Trophoblast cell (in vitro differentiated cells and primary cell): Measurements from ENCODE around the gene TMPRSS6.

Source experiments
- DNase-seq, 2 donors: peaks; one replicate each; pipeline ENCODE4 v3.0.0-alpha.2; 2016
- H2AFZ ChIP-seq: 2 replicates; pipeline ENCODE4 v1.6.1; 2013; ENCODE audit warnings: low read length, moderate library complexity, mild to moderate bottlenecking; ENCODE audit not compliant: insufficient read depth, poor library complexity
- H2AK5ac ChIP-seq: 2 replicates; pipeline ENCODE4 v1.6.1; 2013; ENCODE audit warnings: mild to moderate bottlenecking, low read length
- H2BK120ac ChIP-seq: 2 replicates; pipeline ENCODE4 v1.6.1; 2013; ENCODE audit warnings: low read length, mild to moderate bottlenecking, moderate library complexity; ENCODE audit not compliant: insufficient read depth, poor library complexity
- H2BK12ac ChIP-seq: 2 replicates; pipeline ENCODE4 v1.6.1; 2013; ENCODE audit warnings: mild to moderate bottlenecking, low read length, moderate library complexity
- H2BK5ac ChIP-seq: 2 replicates; pipeline ENCODE4 v1.6.1; 2013; ENCODE audit warnings: low read length, low read depth, moderate library complexity, mild to moderate bottlenecking; ENCODE audit not compliant: poor library complexity
- H3K14ac ChIP-seq: 2 replicates; pipeline ENCODE4 v1.6.1; 2013; ENCODE audit warnings: mild to moderate bottlenecking, low read length
- H3K18ac ChIP-seq: 2 replicates; pipeline ENCODE4 v1.6.1; 2013; ENCODE audit warnings: mild to moderate bottlenecking, low read length
- H3K23ac ChIP-seq: 2 replicates; pipeline ENCODE4 v1.6.1; 2013; ENCODE audit warnings: low read length
- H3K27ac ChIP-seq: 2 replicates; pipeline ENCODE4 v1.5.1; 2013; ENCODE audit warnings: low read depth, mild to moderate bottlenecking, inconsistent platforms, low read length, moderate library complexity
- H3K27me3 ChIP-seq: 2 replicates; pipeline ENCODE4 v1.6.1; 2013; ENCODE audit warnings: inconsistent platforms, mild to moderate bottlenecking, low read length, moderate library complexity; ENCODE audit not compliant: insufficient read depth
- H3K36me3 ChIP-seq, 2 experiments: 1 replicate in 1 of 2; 2 replicates in 1 of 2; pipeline ENCODE4 v1.6.1; 2013; ENCODE audit warnings: low read length in 2 of 2, mild to moderate bottlenecking in 2 of 2, moderate library complexity in 1 of 2; ENCODE audit not compliant: insufficient read depth in 2 of 2, control insufficient read depth in 1 of 2
- H3K4ac ChIP-seq: 2 replicates; pipeline ENCODE4 v1.6.1; 2013; ENCODE audit warnings: low read depth, mild to moderate bottlenecking, low read length, moderate library complexity
- H3K4me1 ChIP-seq, 2 experiments: 1 replicate in 1 of 2; 2 replicates in 1 of 2; pipeline ENCODE4 v1.6.1; 2013; ENCODE audit warnings: low read length in 2 of 2, mild to moderate bottlenecking in 2 of 2, moderate library complexity in 1 of 2; ENCODE audit not compliant: insufficient read depth in 2 of 2, control insufficient read depth in 1 of 2
- H3K4me2 ChIP-seq: 2 replicates; pipeline ENCODE4 v1.6.1; 2013; ENCODE audit warnings: inconsistent platforms, mild to moderate bottlenecking, low read length, moderate library complexity
- H3K4me3 ChIP-seq: 2 replicates; pipeline ENCODE4 v1.5.1; 2013; ENCODE audit warnings: mild to moderate bottlenecking, low read depth, low read length, inconsistent platforms
- H3K79me1 ChIP-seq: one replicate; pipeline ENCODE4 v1.6.1; 2013; ENCODE audit warnings: low read length
- H3K79me2 ChIP-seq: 2 replicates; pipeline ENCODE4 v1.6.1; 2013; ENCODE audit warnings: low read length, mild to moderate bottlenecking; ENCODE audit not compliant: control insufficient read depth, insufficient read depth, poor library complexity
- H3K9ac ChIP-seq: 2 replicates; pipeline ENCODE4 v1.6.1; 2013; ENCODE audit warnings: mild to moderate bottlenecking, low read length
- H3K9me3 ChIP-seq: 2 replicates; pipeline ENCODE4 v1.6.1; 2013; ENCODE audit warnings: low read depth, mild to moderate bottlenecking, control low read depth, inconsistent platforms, low read length; ENCODE audit not compliant: insufficient read depth
- H4K12ac ChIP-seq: 2 replicates; pipeline ENCODE4 v1.6.1; 2013; ENCODE audit warnings: low read depth, mild to moderate bottlenecking, low read length, moderate library complexity
- H4K8ac ChIP-seq: 2 replicates; pipeline ENCODE4 v1.6.1; 2013; ENCODE audit warnings: low read depth, mild to moderate bottlenecking, low read length, moderate library complexity
- H4K91ac ChIP-seq: one replicate; pipeline ENCODE4 v1.6.1; 2013; ENCODE audit warnings: low read depth, mild to moderate bottlenecking, low read length, moderate library complexity
- WGBS: extraction: QIAGEN DNeasy Blood & Tissue Kit; methylation state at CpG from one replicate; pipeline ENCODE4 v1.1.7; 2013; ENCODE audit warnings: missing lambda C conversion rate; ENCODE audit not compliant: insufficient read length, insufficient coverage; ENCODE audit errors: extremely low coverage; 5-methylcytosine and 5-hydroxymethylcytosine counted together

TMPRSS6 gene

DNA sequence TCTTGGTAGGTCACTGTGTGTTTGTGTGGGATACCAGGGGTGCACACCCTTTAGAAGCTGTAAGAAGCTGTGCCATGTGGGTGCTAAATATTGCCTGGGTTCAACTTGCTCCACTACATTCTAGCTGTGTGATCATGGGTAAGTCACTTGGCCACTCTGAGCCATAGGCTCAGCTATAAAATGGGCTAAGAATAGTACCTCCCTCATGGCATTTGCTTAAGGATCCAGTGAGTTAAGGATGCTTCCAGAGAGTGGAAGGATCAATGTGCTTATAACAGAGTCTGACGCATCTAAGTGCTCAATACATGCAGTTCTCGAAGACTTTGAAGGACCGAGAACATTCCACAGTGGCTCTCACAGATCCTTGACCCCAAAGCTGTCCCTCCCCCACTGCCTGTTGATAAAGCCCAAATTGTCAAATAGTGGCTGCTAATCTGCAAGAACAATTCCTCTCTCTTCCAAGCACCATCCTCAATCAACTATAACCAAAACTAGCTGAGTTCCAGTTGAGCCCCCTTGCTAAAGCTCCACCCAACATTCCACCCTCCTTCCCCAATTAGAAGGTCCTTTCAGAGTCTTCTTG lies 13.2 kb upstream of the TMPRSS6 start:
- no peak overlapping the region for H2BK120ac ChIP-seq
- H3K18ac ChIP-seq, result no peak overlapping the region
- H3K4me2 ChIP-seq, result no peak overlapping the region
- peaks cover 6 to 8% of the 10 kb centered on the region in 2 experiments for H3K4me1 ChIP-seq
- no peak overlapping the region for H2BK12ac ChIP-seq
- no peak overlapping the region for H4K12ac ChIP-seq
- H3K23ac ChIP-seq, result no peak overlapping the region
- H4K91ac ChIP-seq, result no peak overlapping the region
- H3K14ac ChIP-seq, result no peak overlapping the region
- H2BK5ac ChIP-seq, result no peak overlapping the region
- H3K27ac ChIP-seq, result no peak overlapping the region
- H3K4me3 ChIP-seq, result no peak overlapping the region
- H3K36me3 ChIP-seq, result no peaks in the 10 kb centered on the region
- no peak overlapping the region for H4K8ac ChIP-seq
- no peak overlapping the region for H2AFZ ChIP-seq
- H3K79me1 ChIP-seq, result no peaks in the 10 kb centered on the region
- H3K27me3 ChIP-seq, result no peaks in the 10 kb centered on the region
- no peak overlapping the region for H3K9ac ChIP-seq
- no peaks in the 10 kb centered on the region for H3K9me3 ChIP-seq
- no peak overlapping the region for H3K4ac ChIP-seq
- no CpG with 5 or more reads among the region's 3 CpGs for WGBS
- no peak overlapping the region for H2AK5ac ChIP-seq
- DNase-seq, result no peak
- H3K79me2 ChIP-seq, result no peaks in the 10 kb centered on the region

DNA sequence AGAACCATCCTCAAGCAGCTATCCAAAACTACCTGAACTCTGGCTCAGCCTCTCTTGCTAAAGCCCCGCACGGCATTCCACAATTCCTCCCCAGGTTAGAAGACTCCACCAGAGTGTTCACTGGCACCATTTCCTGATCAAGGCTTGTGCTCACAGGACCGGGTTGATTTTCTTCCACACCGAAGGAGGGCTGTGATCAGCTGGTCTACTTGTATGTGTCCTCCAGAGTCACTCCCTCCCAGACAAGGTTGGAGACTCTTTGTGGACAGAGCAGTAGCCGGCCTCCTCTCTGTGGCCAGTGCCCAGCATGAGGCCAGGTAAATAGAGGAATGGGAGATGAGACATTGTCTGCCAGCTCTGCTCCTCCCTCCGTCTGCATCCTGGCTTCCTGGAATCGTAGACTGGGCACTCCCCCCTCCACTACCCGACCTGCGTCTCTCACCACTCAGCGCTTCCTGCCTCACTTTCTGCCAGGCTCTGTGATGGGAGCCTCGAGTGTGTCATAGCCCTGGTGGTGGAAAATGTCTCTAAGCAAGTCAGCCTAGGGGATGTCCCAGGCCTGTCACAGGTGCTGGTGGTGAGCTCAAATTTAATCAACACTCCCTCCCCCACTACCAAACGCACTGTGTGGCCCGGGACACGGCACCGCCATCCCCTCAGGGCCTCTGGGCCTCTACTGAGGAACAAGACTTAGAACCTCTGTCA lies 12.5 kb upstream of the TMPRSS6 start:
- H2AFZ ChIP-seq, result no peak overlapping the region
- peak overlapping the region; percentile 13 for H4K8ac ChIP-seq
- no peaks in the 10 kb centered on the region for H3K79me2 ChIP-seq
- peak overlapping the region; percentile 23 for H2BK12ac ChIP-seq
- no peak overlapping the region for H3K4me3 ChIP-seq
- no peaks in the 10 kb centered on the region for H3K79me1 ChIP-seq
- DNase-seq, result peak; percentile 84 to 92
- H3K4me2 ChIP-seq, result no peak overlapping the region
- WGBS, result no CpG with 5 or more reads among the region's 15 CpGs
- no peak overlapping the region for H3K27ac ChIP-seq
- H3K4me1 ChIP-seq, result peaks cover 6 to 8% of the 10 kb centered on the region in 2 experiments
- H3K9ac ChIP-seq, result no peak overlapping the region
- peak overlapping the region; percentile 67 for H4K12ac ChIP-seq
- H2BK120ac ChIP-seq, result no peak overlapping the region
- peak overlapping the region; percentile 34 for H3K14ac ChIP-seq
- no peak overlapping the region for H2BK5ac ChIP-seq
- no peaks in the 10 kb centered on the region for H3K9me3 ChIP-seq
- peak overlapping the region; percentile 21 for H4K91ac ChIP-seq
- H3K36me3 ChIP-seq, result no peaks in the 10 kb centered on the region
- peak overlapping the region; percentile 59 for H2AK5ac ChIP-seq
- no peak overlapping the region for H3K23ac ChIP-seq
- H3K27me3 ChIP-seq, result no peaks in the 10 kb centered on the region
- H3K4ac ChIP-seq, result no peak overlapping the region
- no peak overlapping the region for H3K18ac ChIP-seq

DNA sequence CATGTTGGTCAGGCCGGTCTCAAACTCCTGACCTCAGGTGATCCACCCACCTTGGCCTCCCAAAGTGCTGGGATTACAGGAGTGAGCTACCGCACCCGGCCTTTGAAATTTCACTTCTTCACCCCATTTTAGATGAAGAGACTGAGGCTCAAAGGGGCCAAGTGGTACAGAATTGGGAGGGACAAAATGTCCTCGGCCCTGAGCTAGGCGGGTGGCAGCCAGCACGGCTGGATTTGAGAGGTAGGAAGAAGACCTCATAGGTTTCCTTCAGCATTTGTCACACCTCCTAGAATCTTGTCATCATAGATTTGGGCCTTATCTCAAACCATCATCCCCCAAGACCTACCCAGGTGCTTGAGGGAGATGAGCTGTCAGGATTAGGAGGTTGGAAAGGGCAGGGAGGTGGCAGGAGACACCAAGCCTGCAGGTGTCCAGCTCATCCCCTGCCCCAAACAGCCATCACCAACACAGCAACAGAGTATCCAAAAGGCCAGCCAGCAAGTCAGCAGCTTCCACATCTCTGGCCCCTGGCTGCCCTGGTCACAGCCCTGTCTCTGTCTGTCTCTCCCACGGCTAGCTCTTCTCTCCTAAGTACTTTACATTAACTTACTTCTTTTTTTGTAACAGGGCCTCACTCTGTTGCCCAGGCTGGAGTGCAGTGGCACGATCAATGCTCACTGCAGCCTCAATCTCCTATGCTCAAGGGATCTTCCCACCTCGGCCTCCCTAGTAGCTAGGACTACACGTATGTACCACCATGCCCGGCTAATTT lies 11.2 kb upstream of the TMPRSS6 start:
- no peaks in the 10 kb centered on the region for H3K27me3 ChIP-seq
- whole genome bisulfite sequencing, result no CpG with 5 or more reads among the region's 11 CpGs

DNA sequence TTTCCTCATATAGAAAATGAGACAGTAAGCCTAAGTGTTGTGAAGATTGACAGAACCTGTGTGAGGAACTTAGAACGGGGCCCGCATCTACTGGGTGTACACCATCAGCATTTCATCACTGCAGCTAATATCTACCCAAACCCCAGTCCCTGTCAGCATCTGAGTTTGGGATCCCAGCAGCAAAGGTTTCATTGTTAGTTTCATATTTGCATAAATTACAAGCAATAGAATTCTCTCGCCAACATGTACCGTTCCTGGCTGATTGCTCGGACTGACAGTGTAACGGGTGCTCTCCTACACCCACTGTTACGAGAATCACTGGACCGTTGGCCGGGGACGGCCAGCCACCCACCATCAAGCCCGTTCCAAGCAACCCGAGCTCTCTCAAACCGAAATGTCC lies 10.4 kb upstream of the TMPRSS6 start:
- Histone ChIP-seq H3K27ac (no peak overlapping the region), H2AFZ (no peak overlapping the region)
- WGBS, result no CpG with 5 or more reads among the region's 13 CpGs

More for the DNA sequence above, 11.2 kb upstream of the TMPRSS6 start:
- no peak overlapping the region for H2BK5ac ChIP-seq
- peaks cover 6 to 8% of the 10 kb centered on the region in 2 experiments for H3K4me1 ChIP-seq
- H2AK5ac ChIP-seq, result no peak overlapping the region
- no peak overlapping the region for H3K14ac ChIP-seq
- H3K36me3 ChIP-seq, result no peaks in the 10 kb centered on the region
- no peak overlapping the region for H3K4ac ChIP-seq
- H3K79me2 ChIP-seq, result no peaks in the 10 kb centered on the region
- H3K9ac ChIP-seq, result no peak overlapping the region
- H2BK120ac ChIP-seq, result no peak overlapping the region
- H2AFZ ChIP-seq, result no peak overlapping the region
- no peak overlapping the region for H4K91ac ChIP-seq
- H3K27ac ChIP-seq, result no peak overlapping the region
- H3K23ac ChIP-seq, result no peak overlapping the region
- H3K18ac ChIP-seq, result no peak overlapping the region
- H3K4me3 ChIP-seq, result no peak overlapping the region
- H3K79me1 ChIP-seq, result no peaks in the 10 kb centered on the region
- H4K8ac ChIP-seq, result no peak overlapping the region
- no peak overlapping the region for H2BK12ac ChIP-seq
- peak in 1 of 2 donors; percentile 18 for DNase-seq
- H3K9me3 ChIP-seq, result no peaks in the 10 kb centered on the region
- no peak overlapping the region for H4K12ac ChIP-seq
- no peak overlapping the region for H3K4me2 ChIP-seq

More for the DNA sequence above, 10.4 kb upstream of the TMPRSS6 start:
- Histone ChIP-seq H3K23ac (no peak overlapping the region), H3K79me2 (no peaks in the 10 kb centered on the region), H3K14ac (no peak overlapping the region), H3K9me3 (no peaks in the 10 kb centered on the region), H3K9ac (no peak overlapping the region), H4K12ac (no peak overlapping the region), H4K91ac (no peak overlapping the region), H3K79me1 (no peaks in the 10 kb centered on the region), H3K18ac (no peak overlapping the region), H3K27me3 (no peaks in the 10 kb centered on the region), H3K4ac (no peak overlapping the region), H2BK120ac (no peak overlapping the region), H3K4me1 (peaks cover 8 to 9% of the 10 kb centered on the region in 2 experiments), H3K4me3 (no peak overlapping the region), H2BK5ac (no peak overlapping the region), H2BK12ac (no peak overlapping the region), H3K36me3 (no peaks in the 10 kb centered on the region), H4K8ac (no peak overlapping the region), H2AK5ac (no peak overlapping the region), H3K4me2 (no peak overlapping the region)
- peak in 1 of 2 donors; percentile 34 for DNase-seq
